ENCODE data around the gene RPL36AL. TPM values are rescaled to one million over a fixed set of nuclear protein-coding genes. Genes with fewer than 3 reads are reported as not detected.

The RPL36AL gene
- total RNA-seq, 2 experiments from 2014 or later, result 247 to 251 TPM

DNA sequence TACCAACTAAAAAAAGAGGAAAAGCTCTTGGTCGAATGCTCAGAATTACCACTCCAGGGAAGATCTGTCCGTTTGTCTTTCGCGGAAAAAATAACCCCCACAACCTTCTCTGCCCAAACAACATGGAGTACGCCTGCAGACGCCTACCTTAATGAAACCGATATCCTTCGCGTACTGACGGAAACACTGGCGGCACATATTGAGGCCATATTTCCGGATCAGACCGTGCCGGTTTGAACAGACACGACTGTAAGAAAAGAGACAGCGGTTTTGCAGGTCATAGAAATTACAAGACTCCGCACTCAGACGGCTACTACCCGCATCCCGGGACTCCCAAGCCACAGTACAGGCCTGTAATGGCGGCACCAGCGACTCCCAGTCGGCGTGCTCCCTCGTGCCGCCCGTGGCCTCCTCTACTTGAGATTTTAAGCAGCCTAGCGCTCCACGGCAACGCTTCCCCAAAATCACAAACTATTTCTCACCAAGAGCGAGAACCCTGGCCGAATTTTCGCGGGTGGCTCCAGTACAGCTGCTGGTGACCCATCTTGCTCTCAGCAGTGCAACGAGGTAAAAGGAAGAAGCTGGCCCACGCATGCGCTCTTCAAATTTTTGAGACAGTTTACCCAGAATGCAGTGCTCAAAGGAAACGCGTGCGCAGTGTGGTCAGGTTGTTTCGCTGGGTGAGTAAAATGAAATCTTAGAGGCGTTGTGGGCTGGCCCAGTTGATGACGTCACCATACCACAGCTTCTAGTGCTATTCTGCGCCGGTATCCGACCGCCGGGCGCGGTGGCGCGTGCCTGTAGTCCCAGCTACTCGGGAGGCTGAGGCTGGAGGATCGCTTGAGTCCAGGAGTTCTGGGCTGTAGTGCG is 34.4 kb downstream of the RPL36AL start, which contains the start of gene RPS29:
Gene RPS29 (minus strand): TSS at position 578 of the 870 bp plus-strand sequence. CDS start 34 bp downstream, at position 544.
- CTCF ChIA-PET, result interaction anchor here (0.7 to 2.3 kb wide), 4 partner anchors 13 to 125 kb away, joined by 3 to 13 read pairs (median 8); partner anchors contain the start of gene LRR1
- POLR2A ChIA-PET, result interaction anchor here (0.7 to 3.9 kb wide), 10 partner anchors 9 to 310 kb away, joined by 3 to 41 read pairs (median 4); partner anchors contain the start of genes DNAAF2, KLHDC2, LRR1 and MGAT2

DNA sequence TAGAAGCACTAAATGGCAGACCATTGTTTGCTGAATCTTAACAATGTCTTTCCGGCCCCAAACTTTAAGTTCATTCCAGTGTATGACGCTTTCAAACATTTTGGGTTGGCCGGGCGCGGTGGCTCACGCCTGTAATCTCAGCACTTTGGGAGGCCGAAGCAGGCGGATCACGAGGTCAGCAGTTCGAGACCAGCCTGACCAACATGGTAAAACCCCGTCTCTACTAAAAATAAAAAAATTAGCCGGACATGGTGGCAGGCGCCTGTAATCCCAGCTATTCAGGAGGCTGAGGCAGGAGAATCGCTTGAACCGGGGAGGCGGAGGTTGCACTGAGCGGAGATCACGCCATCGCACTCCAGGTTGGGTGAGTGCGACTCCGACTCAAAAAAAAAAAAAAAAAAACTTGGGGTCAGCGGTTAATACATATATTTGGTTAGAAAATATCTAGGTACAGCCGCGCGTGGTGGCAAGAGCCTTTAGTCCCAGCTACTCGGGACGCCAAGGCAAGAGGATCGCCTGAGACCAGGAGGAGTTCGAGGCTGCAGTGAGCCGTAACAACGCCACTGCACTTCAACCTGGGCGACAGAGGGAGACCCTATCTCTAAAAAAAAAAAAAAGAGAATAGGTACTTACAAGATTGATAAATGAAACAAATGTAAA is 35.3 kb downstream of the RPL36AL start:
- ChIA-PET CTCF (interaction anchor here (0.5 to 2.3 kb wide), 4 partner anchors 14 to 50 kb away, joined by 3 to 11 read pairs (median 3); partner anchors contain the start of genes LRR1, MGAT2 and RPL36AL), POLR2A (interaction anchor here (0.6 to 3.9 kb wide), 9 partner anchors 13 to 1236 kb away, joined by 3 to 41 read pairs (median 4); partner anchors contain the start of genes DNAAF2, LRR1, MGAT2 and RPL36AL)

DNA sequence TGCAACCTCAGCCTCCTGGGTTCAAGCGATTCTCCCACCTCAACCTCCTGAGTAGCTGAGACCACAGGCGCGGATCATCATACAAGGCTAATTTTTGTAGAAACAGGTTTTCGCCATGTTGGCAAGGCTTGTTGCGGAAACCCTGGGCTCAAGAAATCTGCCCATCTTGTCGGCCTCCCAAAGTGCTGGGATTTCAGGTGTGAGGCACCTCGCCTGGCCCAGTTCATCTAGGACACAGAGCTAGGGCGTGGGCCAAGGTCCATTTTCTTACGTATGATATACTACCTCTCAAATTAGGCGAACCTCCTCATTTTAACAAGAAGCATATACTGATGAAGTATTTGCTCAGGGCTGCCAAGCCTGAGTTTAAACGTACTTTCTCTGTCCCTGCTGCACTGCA is 36.4 kb downstream of the RPL36AL start:
- ChIA-PET POLR2A (interaction anchor here (0.6 to 3.9 kb wide), 3 partner anchors 14 to 1237 kb away, joined by 5 to 41 read pairs (median 35); partner anchors contain the start of genes LRR1, MGAT2 and RPL36AL), CTCF (interaction anchor here (0.7 to 1.1 kb wide), 2 partner anchors 15 to 36 kb away, joined by 3 read pairs; partner anchors contain the start of genes LRR1, MGAT2 and RPL36AL)

DNA sequence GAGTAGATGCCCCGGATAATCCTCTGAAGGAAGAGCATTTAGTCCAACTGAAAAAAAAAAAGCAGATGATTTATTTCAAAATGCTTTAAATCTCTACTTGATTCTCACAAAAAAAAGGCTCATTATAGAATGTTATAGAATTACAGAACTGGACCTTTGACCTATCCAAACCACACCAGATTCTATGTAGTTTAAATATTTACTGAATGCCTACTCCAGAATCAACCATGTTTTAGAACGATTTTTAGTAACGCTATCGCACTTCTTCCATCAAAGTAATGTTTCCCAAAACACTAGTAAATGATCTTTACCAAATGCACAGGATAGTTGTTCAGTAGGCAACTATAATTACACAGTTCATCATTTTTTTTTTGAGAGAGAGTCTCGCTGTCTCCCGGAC is 36.8 kb downstream of the RPL36AL start:
- ChIA-PET POLR2A (interaction anchor here (3.6 to 3.9 kb wide), 2 partner anchors 15 to 37 kb away, joined by 35 to 41 read pairs; partner anchors contain the start of genes LRR1, MGAT2 and RPL36AL), CTCF (no interaction called here)

DNA sequence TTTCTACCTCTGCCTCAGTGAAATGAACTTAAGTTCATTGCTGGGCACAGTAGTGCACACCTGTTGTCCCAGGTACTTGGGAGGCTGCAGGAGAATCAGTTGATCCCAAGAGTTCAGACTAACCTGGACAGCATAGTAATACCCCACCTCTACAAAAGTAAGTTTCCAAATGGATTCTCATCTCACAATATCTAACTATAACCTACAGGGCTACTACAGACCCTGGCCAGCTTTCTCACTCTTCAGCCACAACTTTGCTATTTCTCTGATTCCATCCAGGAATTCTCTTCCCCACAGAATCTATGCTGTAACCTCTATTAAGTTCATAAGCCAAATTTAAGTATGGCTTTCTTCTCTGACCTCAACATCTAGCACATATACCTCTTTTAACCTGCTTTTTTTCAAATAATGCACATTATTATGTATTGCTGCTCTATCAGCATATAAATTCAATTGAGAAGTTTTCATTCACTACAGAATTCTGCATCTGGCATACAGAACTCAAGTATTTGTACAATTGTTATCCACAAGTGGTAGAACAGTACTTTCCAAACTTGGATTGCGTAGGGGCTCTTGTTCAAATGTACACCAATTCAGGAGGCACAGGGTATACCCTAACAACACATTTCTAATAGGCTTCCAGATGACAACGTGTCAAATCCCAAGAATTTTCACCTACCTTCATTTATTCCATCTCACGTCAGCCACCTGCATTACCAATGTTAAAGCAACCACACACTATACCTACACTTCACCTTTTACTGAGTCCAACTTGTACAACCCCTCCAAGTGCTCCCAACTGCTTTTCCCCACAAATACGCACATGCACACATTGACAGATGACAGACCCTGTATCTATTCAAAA is 38.1 kb downstream of the RPL36AL start:
- ChIA-PET POLR2A (interaction anchor here (0.6 to 0.8 kb wide), 3 partner anchors 9 to 38 kb away, joined by 3 to 4 read pairs (median 4); partner anchors contain the start of genes MGAT2 and RPL36AL), CTCF (no interaction called here)

DNA sequence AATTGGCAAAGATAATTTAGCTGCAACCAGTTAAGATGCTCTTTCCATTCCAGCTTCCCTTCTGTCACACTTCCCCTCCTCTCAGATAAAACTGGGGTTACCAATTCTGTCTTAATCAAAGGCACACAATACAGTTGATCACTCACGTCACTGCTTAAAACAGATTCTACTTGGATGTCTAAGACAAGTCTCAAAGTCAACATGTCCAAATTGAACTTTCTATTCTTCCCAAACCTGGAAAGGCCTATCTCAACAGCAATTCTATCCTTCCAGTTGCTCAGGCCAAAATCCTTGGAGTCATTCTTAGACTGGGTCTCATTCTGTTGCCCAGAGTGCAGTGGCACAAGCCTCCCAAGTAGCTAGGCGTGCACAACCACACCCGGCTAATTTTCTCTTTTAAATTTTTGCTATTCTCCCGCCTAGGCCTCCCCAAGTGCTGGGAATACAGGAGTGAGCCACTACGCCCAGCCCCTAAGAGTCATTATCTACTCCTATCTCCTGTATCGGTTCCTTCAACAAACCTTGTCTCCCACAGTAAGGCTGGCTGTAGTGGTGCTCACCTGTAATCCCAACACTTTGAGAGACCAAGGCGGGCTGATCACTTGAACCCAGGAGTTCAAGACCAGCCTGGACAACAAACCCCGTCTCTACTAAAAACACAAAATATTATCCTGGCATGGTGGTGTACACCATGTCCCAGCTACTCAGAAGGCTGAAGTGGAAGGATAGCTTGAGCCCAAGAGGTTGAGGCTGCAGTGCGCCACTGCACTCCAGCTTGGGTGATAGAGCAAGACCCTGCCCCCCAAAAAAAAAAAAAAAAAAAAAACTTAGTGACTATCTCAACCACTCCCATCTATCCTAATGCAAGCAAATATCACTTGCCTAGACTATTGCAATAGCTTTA is 39.0 kb downstream of the RPL36AL start:
- CTCF ChIA-PET, result no interaction called here
- POLR2A ChIA-PET, result interaction anchor here (0.6 to 1.3 kb wide), 4 partner anchors 8 to 39 kb away, joined by 3 to 4 read pairs (median 3); partner anchors contain the start of genes MGAT2 and RPL36AL

DNA sequence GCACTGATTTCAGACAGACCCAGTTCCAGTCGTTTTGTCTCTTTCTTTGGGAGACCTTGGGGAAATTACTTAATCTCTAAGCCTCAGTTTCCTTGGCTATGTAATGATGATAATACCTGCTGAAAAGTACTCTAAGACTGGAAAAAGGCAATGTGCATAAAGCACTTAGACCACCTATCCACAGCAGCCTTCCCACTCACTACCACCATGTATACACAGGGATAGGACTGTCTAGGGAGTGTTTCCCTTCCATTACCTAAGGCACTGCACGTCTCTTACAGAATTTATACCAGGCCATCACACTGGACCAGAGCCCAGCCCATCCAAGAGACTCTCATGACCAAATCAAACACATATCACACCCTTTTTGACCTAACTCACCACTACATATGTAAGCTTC is 40.6 kb downstream of the RPL36AL start:
- CTCF ChIA-PET, result no interaction called here
- POLR2A ChIA-PET, result interaction anchor here (1.3 kb wide), 1 partner anchor 41 kb away, joined by 3 read pairs; the partner anchor contains the start of genes MGAT2 and RPL36AL

DNA sequence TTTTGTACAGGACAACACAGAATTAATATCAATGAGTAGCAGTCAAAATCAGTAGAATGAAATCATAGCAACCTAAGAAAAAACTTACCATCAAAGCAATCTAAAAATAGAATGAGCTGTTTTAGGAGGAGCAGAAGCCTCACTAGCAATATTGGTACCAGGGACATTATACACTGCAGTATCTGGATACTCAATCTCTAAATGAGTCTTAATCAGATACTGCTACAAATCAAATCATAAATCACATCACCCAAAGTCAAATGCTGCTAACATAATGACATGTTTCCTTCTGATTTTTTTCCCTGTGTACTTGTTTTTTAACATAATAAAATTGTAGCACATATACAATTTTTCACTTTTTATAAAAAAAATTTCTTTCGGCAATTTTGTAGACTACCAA is 42.3 kb downstream of the RPL36AL start:
- ChIA-PET POLR2A (no interaction called here), CTCF (no interaction called here)

DNA sequence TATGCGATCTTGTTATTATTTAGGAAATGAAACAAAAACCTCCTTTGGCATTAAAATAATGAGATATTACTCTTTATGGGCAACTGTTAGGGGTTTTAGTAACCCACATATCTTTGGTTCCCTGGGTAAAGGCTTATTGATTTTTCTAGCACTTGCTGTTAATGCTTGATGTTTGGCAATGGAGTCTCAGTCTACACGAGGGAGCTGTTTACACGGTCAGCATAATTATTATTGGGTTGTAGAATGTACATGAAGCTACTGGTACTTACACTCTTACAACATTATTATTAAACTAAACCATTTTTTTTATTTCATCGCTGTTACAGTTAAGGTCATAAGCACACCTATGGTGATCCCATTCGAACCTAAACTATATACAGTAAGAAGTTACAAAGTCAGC is 46.4 kb downstream of the RPL36AL start:
- ChIA-PET POLR2A (interaction anchor here (0.6 kb wide), 2 partner anchors 8 to 31 kb away, joined by 3 to 4 read pairs; no protein-coding TSS in a partner anchor), CTCF (no interaction called here)

DNA sequence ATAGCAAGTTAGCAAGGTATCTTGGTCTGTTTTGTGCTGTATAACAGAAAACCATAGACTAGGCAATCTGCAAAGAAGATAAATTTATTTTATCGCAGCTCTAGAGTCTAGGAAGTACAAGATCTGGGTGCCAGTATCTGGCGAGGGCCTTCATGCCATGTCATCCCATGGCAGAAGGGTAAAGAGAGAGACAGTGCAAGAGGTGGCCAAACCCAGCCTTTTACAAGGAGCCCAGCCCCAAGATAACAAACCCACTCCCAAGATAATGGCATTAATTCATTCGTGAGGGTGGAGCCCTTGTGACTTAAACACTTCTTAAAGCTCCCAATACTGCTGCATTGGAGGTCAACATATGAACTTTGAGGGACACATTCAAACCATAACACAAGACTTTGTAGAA is 51.1 kb downstream of the RPL36AL start:
- CTCF ChIA-PET, result no interaction called here
- POLR2A ChIA-PET, result no interaction called here

Other genes with a start within 250 kb of the RPL36AL start
- gene RPS29, start 34.2 kb downstream of the RPL36AL start, total RNA-seq, result 1,000 to 10,000 TPM; 2,012 to 2,031 TPM
- gene LRR1, start 21.7 kb downstream of the RPL36AL start, total RNA-seq, result 10 to 100 TPM; 48.8 to 54.1 TPM
- gene MGAT2, start 173 bp upstream of the RPL36AL start, total RNA-seq, result 10 to 100 TPM; 49.3 to 50.5 TPM
- gene DNAAF2, start 14.6 kb upstream of the RPL36AL start, total RNA-seq, result 10 to 100 TPM; 17.1 to 17.8 TPM
- gene POLE2, start 67.6 kb upstream of the RPL36AL start, total RNA-seq, result 10 to 100 TPM; 43.1 to 44.4 TPM
- 1 to 10 TPM in 1 of 2 experiments, under 1 TPM in 1; 0.69 to 1.2 TPM for gene KLHDC1, start 72.5 kb upstream of the RPL36AL start, total RNA-seq
- 10 to 100 TPM; 21.2 to 23.3 TPM for gene KLHDC2, start 147.5 kb upstream of the RPL36AL start, total RNA-seq
- gene NEMF, start 232.2 kb upstream of the RPL36AL start, total RNA-seq, result 10 to 100 TPM; 73.3 to 74.7 TPM

Measured in activated CD8-positive, alpha-beta memory T cell treated with anti-CD3 and anti-CD28 coated beads for 36 hours (primary cell).